ENCODE measurements around the gene TCAP. TPM values are rescaled to one million over a fixed set of nuclear protein-coding genes. Genes with fewer than 3 reads are reported as not detected.

TCAP gene
- total RNA-seq, 1 experiment from 2014 or later = 1.6 TPM

DNA sequence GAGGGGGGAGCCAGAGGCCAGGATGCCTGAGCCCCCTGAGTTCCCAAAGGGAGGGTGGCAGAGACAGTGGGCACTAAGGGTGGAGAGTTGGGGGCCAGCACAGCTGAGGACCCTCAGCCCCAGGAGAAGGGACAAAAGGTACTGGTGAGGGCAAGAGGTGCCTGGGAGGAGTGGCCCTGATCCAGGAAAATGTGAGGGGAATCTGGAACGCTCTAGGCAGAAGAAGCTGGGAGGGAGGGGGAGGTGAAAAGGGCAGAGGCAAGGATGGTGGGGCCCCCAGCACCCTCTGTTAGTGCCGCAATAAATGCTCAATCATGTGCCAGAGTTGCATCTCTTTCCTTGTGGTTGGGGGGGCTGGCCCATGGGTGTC is 1.1 kb downstream of the TCAP start:
- CTCF ChIA-PET = interaction anchor here (0.8 to 2.1 kb wide), 4 partner anchors 14 to 44 kb away, joined by 3 to 11 read pairs (median 4); no protein-coding TSS in a partner anchor
- H3K4me3 ChIP-seq (ENCODE audit: low read depth in 2 of 2, low read length in 2 of 2) = no peak overlapping the region
- no peaks in the 10 kb centered on the region for H3K27me3 ChIP-seq (ENCODE audit: control insufficient read depth, insufficient read depth, low read length)
- H3K36me3 ChIP-seq (ENCODE audit: control insufficient read depth, insufficient read depth, low read length) = no peaks in the 10 kb centered on the region
- H3K4me1 ChIP-seq (ENCODE audit: control insufficient read depth, insufficient read depth, low read length) = peaks cover 46% of the 10 kb centered on the region
- ATAC-seq (no peak), DNase-seq (ENCODE audit: low read depth, low spot score) (no peak)
- no peaks in the 10 kb centered on the region for H3K9me3 ChIP-seq (ENCODE audit: control insufficient read depth, insufficient read depth, low read depth, low read length)
- H3K27ac ChIP-seq (ENCODE audit: low read length) = peak overlapping the region; percentile 59; the same call in 1 of the 2 replicates
- BruUV-seq (replicated peaks) = no TSS peak
- in situ Hi-C loops (cut with HindIII; ENCODE audit: low pct_unique_long_range_greater_than_20kb, low sequenced_read_pairs) (no loop called here), intact Hi-C loops (cut with micrococcal nuclease; ENCODE audit: unreplicated experiment) (no loop called here)
- TF ChIP-seq TCF7L2 (IDR thresholded peaks at IDR 0.05; ENCODE audit: low read depth, low read length) (no peak), CTCF (IDR thresholded peaks at IDR 0.05) (no peak)
- POLR2A ChIA-PET = interaction anchor here (0.6 kb wide), 1 partner anchor 35 kb away, joined by 6 read pairs; no protein-coding TSS in a partner anchor

- in situ Hi-C loops (cut with HindIII; ENCODE audit: low pct_unique_long_range_greater_than_20kb, low sequenced_read_pairs) = no loop called here
Observed at GRCh38 chr17:39666601-39667261, 1.6 kb downstream of the TCAP start.

More at GRCh38 chr17:39666601-39667261, 1.6 kb downstream of the TCAP start:
- POLR2A ChIA-PET = interaction anchor here (0.5 to 0.7 kb wide), 3 partner anchors 18 to 218 kb away, joined by 3 to 16 read pairs (median 3); no protein-coding TSS in a partner anchor
- H3K9me3 ChIP-seq (ENCODE audit: control insufficient read depth, insufficient read depth, low read depth, low read length) = no peaks in the 10 kb centered on the region
- DNase-seq (ENCODE audit: low read depth, low spot score) (no peak), ATAC-seq (no peak)
- BruUV-seq (replicated peaks) = no TSS peak
- CTCF ChIA-PET = interaction anchor here (0.7 to 2.1 kb wide), 5 partner anchors 14 to 54 kb away, joined by 3 to 11 read pairs (median 4); no protein-coding TSS in a partner anchor
- H3K36me3 ChIP-seq (ENCODE audit: control insufficient read depth, insufficient read depth, low read length) = no peaks in the 10 kb centered on the region
- TF ChIP-seq CTCF (IDR thresholded peaks at IDR 0.05) (no peak), TCF7L2 (IDR thresholded peaks at IDR 0.05; ENCODE audit: low read depth, low read length) (no peak), SIN3A (IDR thresholded peaks at IDR 0.05; ENCODE audit: borderline replicate concordance, insufficient read depth, low read depth, low read length) (no peak), POLR2AphosphoS5 (IDR thresholded peaks at IDR 0.05; ENCODE audit: low read depth, low read length) (no peak)
- TF ChIP-seq, protein P1, sequence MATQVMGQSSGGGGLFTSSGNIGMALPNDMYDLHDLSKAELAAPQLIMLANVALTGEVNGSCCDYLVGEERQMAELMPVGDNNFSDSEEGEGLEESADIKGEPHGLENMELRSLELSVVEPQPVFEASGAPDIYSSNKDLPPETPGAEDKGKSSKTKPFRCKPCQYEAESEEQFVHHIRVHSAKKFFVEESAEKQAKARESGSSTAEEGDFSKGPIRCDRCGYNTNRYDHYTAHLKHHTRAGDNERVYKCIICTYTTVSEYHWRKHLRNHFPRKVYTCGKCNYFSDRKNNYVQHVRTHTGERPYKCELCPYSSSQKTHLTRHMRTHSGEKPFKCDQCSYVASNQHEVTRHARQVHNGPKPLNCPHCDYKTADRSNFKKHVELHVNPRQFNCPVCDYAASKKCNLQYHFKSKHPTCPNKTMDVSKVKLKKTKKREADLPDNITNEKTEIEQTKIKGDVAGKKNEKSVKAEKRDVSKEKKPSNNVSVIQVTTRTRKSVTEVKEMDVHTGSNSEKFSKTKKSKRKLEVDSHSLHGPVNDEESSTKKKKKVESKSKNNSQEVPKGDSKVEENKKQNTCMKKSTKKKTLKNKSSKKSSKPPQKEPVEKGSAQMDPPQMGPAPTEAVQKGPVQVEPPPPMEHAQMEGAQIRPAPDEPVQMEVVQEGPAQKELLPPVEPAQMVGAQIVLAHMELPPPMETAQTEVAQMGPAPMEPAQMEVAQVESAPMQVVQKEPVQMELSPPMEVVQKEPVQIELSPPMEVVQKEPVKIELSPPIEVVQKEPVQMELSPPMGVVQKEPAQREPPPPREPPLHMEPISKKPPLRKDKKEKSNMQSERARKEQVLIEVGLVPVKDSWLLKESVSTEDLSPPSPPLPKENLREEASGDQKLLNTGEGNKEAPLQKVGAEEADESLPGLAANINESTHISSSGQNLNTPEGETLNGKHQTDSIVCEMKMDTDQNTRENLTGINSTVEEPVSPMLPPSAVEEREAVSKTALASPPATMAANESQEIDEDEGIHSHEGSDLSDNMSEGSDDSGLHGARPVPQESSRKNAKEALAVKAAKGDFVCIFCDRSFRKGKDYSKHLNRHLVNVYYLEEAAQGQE (IDR thresholded peaks at IDR 0.05; ENCODE audit: insufficient read depth in 1 of 2, low read depth in 2 of 2, low read length in 1 of 2) = no peak
- H3K4me1 ChIP-seq (ENCODE audit: control insufficient read depth, insufficient read depth, low read length) = peaks cover 46% of the 10 kb centered on the region
- peak overlapping the region; percentile 32; the same call in 1 of the 2 replicates for H3K27ac ChIP-seq (ENCODE audit: low read length)
- H3K27me3 ChIP-seq (ENCODE audit: control insufficient read depth, insufficient read depth, low read length) = no peaks in the 10 kb centered on the region
- no peak overlapping the region for H3K4me3 ChIP-seq (ENCODE audit: low read depth in 2 of 2, low read length in 2 of 2)
- intact Hi-C loops (cut with micrococcal nuclease; ENCODE audit: unreplicated experiment) = no loop called here
